ENCODE data around the gene SDK1. TPM values are rescaled to one million over a fixed set of nuclear protein-coding genes. Genes with fewer than 3 reads are reported as not detected.

The SDK1 gene
- total RNA-seq, 1 donor from 2014 or later, result 37.6 TPM

- Mint-ChIP-seq H3K36me3 (ENCODE audit: insufficient read depth) (no peaks in the 10 kb centered on the region), H3K4me3 (ENCODE audit: low read depth) (no peak overlapping the region), H3K4me1 (ENCODE audit: low read depth) (no peaks in the 10 kb centered on the region), H3K27me3 (no peaks in the 10 kb centered on the region), H3K27ac (peak overlapping the region; percentile 78), H3K9me3 (ENCODE audit: low read depth) (no peaks in the 10 kb centered on the region)
- no peak for DNase-seq (ENCODE audit: low spot score, unreplicated experiment)
- no peak for TF ChIP-seq CTCF (IDR thresholded peaks at IDR 0.05; ENCODE audit: unreplicated experiment)
Measured at GRCh38 chr7:3835109-3835508, 534.1 kb downstream of the SDK1 start.

GRCh38 chr7:3836855-3837254, 535.8 kb downstream of the SDK1 start:
- Mint-ChIP-seq H3K4me1 (ENCODE audit: low read depth) (no peaks in the 10 kb centered on the region), H3K4me3 (ENCODE audit: low read depth) (no peak overlapping the region), H3K27ac (no peak overlapping the region)

GRCh38 chr7:3844540-3845151, 543.6 kb downstream of the SDK1 start:
- no peak for TF ChIP-seq CTCF (IDR thresholded peaks at IDR 0.05; ENCODE audit: unreplicated experiment)
- no peaks in the 10 kb centered on the region for H3K27me3 Mint-ChIP-seq
- no peak overlapping the region for H3K4me3 Mint-ChIP-seq (ENCODE audit: low read depth)
- no peaks in the 10 kb centered on the region for H3K36me3 Mint-ChIP-seq (ENCODE audit: insufficient read depth)
- peaks cover 9% of the 10 kb centered on the region for H3K4me1 Mint-ChIP-seq (ENCODE audit: low read depth)
- no peak overlapping the region for H3K27ac Mint-ChIP-seq
- no peak for DNase-seq (ENCODE audit: low spot score, unreplicated experiment)
- H3K9me3 Mint-ChIP-seq (ENCODE audit: low read depth), result no peaks in the 10 kb centered on the region

More at GRCh38 chr7:3836855-3837254, 535.8 kb downstream of the SDK1 start:
- TF ChIP-seq CTCF (IDR thresholded peaks at IDR 0.05; ENCODE audit: unreplicated experiment), result no peak
- H3K9me3 Mint-ChIP-seq (ENCODE audit: low read depth), result no peaks in the 10 kb centered on the region
- no peak for DNase-seq (ENCODE audit: low spot score, unreplicated experiment)
- no peaks in the 10 kb centered on the region for H3K36me3 Mint-ChIP-seq (ENCODE audit: insufficient read depth)
- no peaks in the 10 kb centered on the region for H3K27me3 Mint-ChIP-seq

- H3K4me3 Mint-ChIP-seq (ENCODE audit: low read depth), result no peak overlapping the region
- peak overlapping the region; percentile 26 for H3K27ac Mint-ChIP-seq
- DNase-seq (ENCODE audit: low spot score, unreplicated experiment), result no peak
- H3K36me3 Mint-ChIP-seq (ENCODE audit: insufficient read depth), result peaks cover under 1% of the 10 kb centered on the region
- TF ChIP-seq CTCF (IDR thresholded peaks at IDR 0.05; ENCODE audit: unreplicated experiment), result no peak
- no peaks in the 10 kb centered on the region for H3K9me3 Mint-ChIP-seq (ENCODE audit: low read depth)
- H3K27me3 Mint-ChIP-seq, result no peaks in the 10 kb centered on the region
- peaks cover 11% of the 10 kb centered on the region for H3K4me1 Mint-ChIP-seq (ENCODE audit: low read depth)
Measured at GRCh38 chr7:3846738-3847137, 545.7 kb downstream of the SDK1 start.

GRCh38 chr7:3847336-3847735, 546.3 kb downstream of the SDK1 start:
- Mint-ChIP-seq H3K4me3 (ENCODE audit: low read depth) (no peak overlapping the region), H3K4me1 (ENCODE audit: low read depth) (peaks cover 14% of the 10 kb centered on the region), H3K36me3 (ENCODE audit: insufficient read depth) (peaks cover 3% of the 10 kb centered on the region), H3K27ac (no peak overlapping the region), H3K27me3 (no peaks in the 10 kb centered on the region), H3K9me3 (ENCODE audit: low read depth) (no peaks in the 10 kb centered on the region)
- DNase-seq (ENCODE audit: low spot score, unreplicated experiment), result no peak
- TF ChIP-seq CTCF (IDR thresholded peaks at IDR 0.05; ENCODE audit: unreplicated experiment), result no peak
